Lung (tissue), 12 donors: ENCODE data around the gene STX1B. TPM values are rescaled to one million over a fixed set of nuclear protein-coding genes. Genes with fewer than 3 reads are reported as not detected.

Experiments used
- ATAC-seq: fragments of 200-7000 bp; cut with Tn5 transposase; one replicate; pipeline ENCODE4 v1.9.1; 2020; ENCODE audit warnings: moderate number of reproducible peaks; ENCODE audit not compliant: insufficient read depth, low FRiP score
- DNase-seq, 3 donors: peaks; one replicate each; pipeline ENCODE4 v3.0.0-alpha.2; 2013 to 2017
- H3K27ac ChIP-seq, 2 donors: one replicate each; pipeline ENCODE4 v1.5.1; 2013; ENCODE audit warnings: mild to moderate bottlenecking in 2 of 2, moderate library complexity in 2 of 2, control low read depth in 1 of 2, inconsistent platforms in 1 of 2, low read depth in 1 of 2, low read length in 1 of 2
- H3K27me3 ChIP-seq, 3 donors: one replicate each; pipeline ENCODE4 v1.5.1; 2013; ENCODE audit warnings: low read length in 2 of 3; ENCODE audit not compliant: control insufficient read depth in 3 of 3, insufficient read depth in 3 of 3
- H3K36me3 ChIP-seq, 4 donors: one replicate each; pipeline ENCODE4 v1.5.1; 2013; ENCODE audit warnings: low read length in 4 of 4, mild to moderate bottlenecking in 1 of 4, moderate library complexity in 1 of 4; ENCODE audit not compliant: control insufficient read depth in 4 of 4, insufficient read depth in 4 of 4
- H3K4me1 ChIP-seq, 5 donors: one replicate each; pipeline ENCODE4 v1.5.1; 2013; ENCODE audit warnings: low read length in 5 of 5, mild to moderate bottlenecking in 2 of 5, moderate library complexity in 1 of 5; ENCODE audit not compliant: control insufficient read depth in 5 of 5, insufficient read depth in 5 of 5
- H3K4me3 ChIP-seq: one replicate; pipeline ENCODE4 v1.5.1; 2013; ENCODE audit warnings: mild to moderate bottlenecking, control low read depth, moderate library complexity
- H3K9ac ChIP-seq, 2 donors: one replicate each; pipeline ENCODE4 v1.5.1; 2013; ENCODE audit warnings: low read length in 2 of 2, control low read depth in 1 of 2; ENCODE audit not compliant: insufficient read depth in 1 of 2
- H3K9me3 ChIP-seq, 4 donors: one replicate each; pipeline ENCODE4 v1.5.1; 2013; ENCODE audit warnings: low read length in 3 of 4, mild to moderate bottlenecking in 1 of 4, moderate library complexity in 1 of 4; ENCODE audit not compliant: control insufficient read depth in 4 of 4, insufficient read depth in 3 of 4
- WGBS, 2 donors: extraction: QIAGEN DNeasy Blood & Tissue Kit; methylation state at CpG; one replicate each; pipeline ENCODE4 v1.1.7; 2013; 5-methylcytosine and 5-hydroxymethylcytosine counted together
- polyA plus RNA-seq, 2 donors: library from polyadenylated mRNA; stranded (reverse); fragments of 200-250 nt; gene quantifications; one replicate each; pipeline ENCODE4 v1.2.1, GENCODE V29; 2013
- total RNA-seq, 2 donors: library from RNA; depleted of rRNA in 1 of 2; stranded (reverse); fragments of >200 nt in 1 of 2; gene quantifications; one replicate each; pipeline ENCODE4 v1.2.1, GENCODE V29; 2014 to 2021
- TF ChIP-seq, protein P1 (sequence below): IDR thresholded peaks from 2 replicates; pipeline ENCODE4 v1.5.1; 2012; ENCODE audit warnings: mild to moderate bottlenecking; ENCODE audit errors: control extremely low read depth, extremely low read depth
- donor health status: control.
- donor health status: control.
- donor health status: Bipolar disorder and iron deficiency.
- donor health status: healthy.
- donor health status: DM: yes; HTN: yes; CAD: no.

STX1B gene
- total and polyA plus RNA-seq, 4 donors: 0.17 to 0.64 (median 0.41) TPM

- H3K27me3 ChIP-seq: peaks cover 0 to 22% (median 6%) of the 10 kb centered on the region in 3 donors
- peak overlapping the region; percentile 18 for H3K4me3 ChIP-seq
- ATAC-seq (peak; percentile 91), DNase-seq (peak; percentile 39 to 55 (median 40))
- H3K36me3 ChIP-seq: no peaks in the 10 kb centered on the region
- TF ChIP-seq, protein P1, sequence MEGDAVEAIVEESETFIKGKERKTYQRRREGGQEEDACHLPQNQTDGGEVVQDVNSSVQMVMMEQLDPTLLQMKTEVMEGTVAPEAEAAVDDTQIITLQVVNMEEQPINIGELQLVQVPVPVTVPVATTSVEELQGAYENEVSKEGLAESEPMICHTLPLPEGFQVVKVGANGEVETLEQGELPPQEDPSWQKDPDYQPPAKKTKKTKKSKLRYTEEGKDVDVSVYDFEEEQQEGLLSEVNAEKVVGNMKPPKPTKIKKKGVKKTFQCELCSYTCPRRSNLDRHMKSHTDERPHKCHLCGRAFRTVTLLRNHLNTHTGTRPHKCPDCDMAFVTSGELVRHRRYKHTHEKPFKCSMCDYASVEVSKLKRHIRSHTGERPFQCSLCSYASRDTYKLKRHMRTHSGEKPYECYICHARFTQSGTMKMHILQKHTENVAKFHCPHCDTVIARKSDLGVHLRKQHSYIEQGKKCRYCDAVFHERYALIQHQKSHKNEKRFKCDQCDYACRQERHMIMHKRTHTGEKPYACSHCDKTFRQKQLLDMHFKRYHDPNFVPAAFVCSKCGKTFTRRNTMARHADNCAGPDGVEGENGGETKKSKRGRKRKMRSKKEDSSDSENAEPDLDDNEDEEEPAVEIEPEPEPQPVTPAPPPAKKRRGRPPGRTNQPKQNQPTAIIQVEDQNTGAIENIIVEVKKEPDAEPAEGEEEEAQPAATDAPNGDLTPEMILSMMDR: no peak
- H3K9me3 ChIP-seq: no peaks in the 10 kb centered on the region
- H3K9ac ChIP-seq: peak overlapping the region in 1 of 2 donors; percentile 23
- 3% methylated on average over 58 to 60 of the region's 60 CpGs for WGBS, 2 donors
- peaks cover 0 to 5% (median 4%) of the 10 kb centered on the region in 5 donors for H3K4me1 ChIP-seq
- H3K27ac ChIP-seq: peak overlapping the region in 1 of 2 donors; percentile 57
These were observed 13.3 kb downstream of the STX1B start for GRCh38 chr16:30996985-30997724.

- Histone ChIP-seq H3K27ac (no peak overlapping the region), H3K27me3 (peaks cover 0 to 23% (median 6%) of the 10 kb centered on the region in 3 donors), H3K4me1 (peaks cover 0 to 5% (median 4%) of the 10 kb centered on the region in 5 donors), H3K9me3 (no peaks in the 10 kb centered on the region), H3K9ac (peak overlapping the region in 1 of 2 donors; percentile 23), H3K4me3 (peak overlapping the region; percentile 18), H3K36me3 (no peaks in the 10 kb centered on the region)
- ATAC-seq: no peak
- 29 to 40% methylated on average over 23 of the region's 23 CpGs for WGBS, 2 donors
- TF ChIP-seq, protein P1: no peak
- DNase-seq: no peak
These were observed 14.0 kb downstream of the STX1B start for GRCh38 chr16:30996324-30996984.

DNA sequence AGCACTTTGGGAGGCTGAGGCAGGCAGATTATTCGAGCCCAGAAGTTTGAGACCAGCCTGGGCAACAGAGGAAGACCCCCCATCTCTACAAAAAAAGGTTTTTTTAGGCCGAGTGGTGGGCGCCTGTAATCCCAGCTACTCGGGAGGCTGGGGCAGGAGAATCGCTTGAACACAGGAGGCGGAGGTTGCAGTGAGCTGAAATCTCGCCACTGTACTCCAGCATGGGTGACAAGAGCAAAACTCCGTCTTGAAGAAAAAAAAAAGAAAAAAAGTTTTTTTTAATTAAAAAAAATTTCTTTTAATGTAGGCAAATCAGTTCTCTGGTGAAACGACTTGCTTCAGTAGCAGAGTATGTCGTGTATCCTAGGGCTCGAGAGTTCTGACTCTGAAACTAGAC lies 14.5 kb downstream of the STX1B start:
- Histone ChIP-seq H3K27me3 (peaks cover 0 to 23% (median 6%) of the 10 kb centered on the region in 3 donors), H3K4me3 (no peak overlapping the region), H3K9ac (no peak overlapping the region), H3K36me3 (no peaks in the 10 kb centered on the region), H3K9me3 (no peaks in the 10 kb centered on the region), H3K27ac (no peak overlapping the region), H3K4me1 (peaks cover 0 to 5% (median 4%) of the 10 kb centered on the region in 5 donors)
- 86 to 93% methylated on average over 11 of the region's 11 CpGs for WGBS, 2 donors
- TF ChIP-seq, protein P1: no peak
- DNase-seq (no peak), ATAC-seq (no peak)
